Measurements from ENCODE around the gene NSMF. TPM values are rescaled to one million over a fixed set of nuclear protein-coding genes. Genes with fewer than 3 reads are reported as not detected.

Gene NSMF, protein sequence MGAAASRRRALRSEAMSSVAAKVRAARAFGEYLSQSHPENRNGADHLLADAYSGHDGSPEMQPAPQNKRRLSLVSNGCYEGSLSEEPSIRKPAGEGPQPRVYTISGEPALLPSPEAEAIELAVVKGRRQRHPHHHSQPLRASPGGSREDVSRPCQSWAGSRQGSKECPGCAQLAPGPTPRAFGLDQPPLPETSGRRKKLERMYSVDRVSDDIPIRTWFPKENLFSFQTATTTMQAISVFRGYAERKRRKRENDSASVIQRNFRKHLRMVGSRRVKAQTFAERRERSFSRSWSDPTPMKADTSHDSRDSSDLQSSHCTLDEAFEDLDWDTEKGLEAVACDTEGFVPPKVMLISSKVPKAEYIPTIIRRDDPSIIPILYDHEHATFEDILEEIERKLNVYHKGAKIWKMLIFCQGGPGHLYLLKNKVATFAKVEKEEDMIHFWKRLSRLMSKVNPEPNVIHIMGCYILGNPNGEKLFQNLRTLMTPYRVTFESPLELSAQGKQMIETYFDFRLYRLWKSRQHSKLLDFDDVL
- total RNA-seq: 20.6 and 23.9 TPM in 2 replicates

DNA sequence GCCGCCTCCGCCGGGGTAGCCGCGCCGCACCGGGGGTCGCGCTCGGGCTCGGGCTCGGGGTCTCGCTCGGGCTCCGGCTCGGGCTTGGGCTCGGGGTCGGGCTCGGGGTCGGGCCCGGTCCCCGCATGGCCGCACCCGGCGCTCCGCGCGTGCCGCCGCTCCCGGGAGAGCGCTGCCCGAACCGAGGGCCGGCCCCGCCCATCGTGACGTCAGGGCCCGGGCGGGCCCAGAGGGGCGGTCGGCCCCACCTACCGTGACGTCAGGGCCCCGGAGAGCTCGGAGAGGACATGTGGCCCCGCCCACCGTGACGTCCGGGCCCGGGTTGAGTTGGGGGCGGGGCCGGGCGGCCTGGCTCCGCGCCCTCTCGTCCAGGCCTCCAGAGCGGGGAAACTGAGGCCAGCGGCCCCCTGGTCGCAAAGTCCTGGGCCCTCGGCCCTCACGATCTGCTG lies at the start of gene NSMF:
Gene NSMF (minus strand): TSS at position 183 of the 449 bp plus-strand sequence. CDS start 232 bp downstream, outside the sequence.
- DNase-seq (ENCODE audit: low read depth, low spot score): peak; percentile 61

DNA sequence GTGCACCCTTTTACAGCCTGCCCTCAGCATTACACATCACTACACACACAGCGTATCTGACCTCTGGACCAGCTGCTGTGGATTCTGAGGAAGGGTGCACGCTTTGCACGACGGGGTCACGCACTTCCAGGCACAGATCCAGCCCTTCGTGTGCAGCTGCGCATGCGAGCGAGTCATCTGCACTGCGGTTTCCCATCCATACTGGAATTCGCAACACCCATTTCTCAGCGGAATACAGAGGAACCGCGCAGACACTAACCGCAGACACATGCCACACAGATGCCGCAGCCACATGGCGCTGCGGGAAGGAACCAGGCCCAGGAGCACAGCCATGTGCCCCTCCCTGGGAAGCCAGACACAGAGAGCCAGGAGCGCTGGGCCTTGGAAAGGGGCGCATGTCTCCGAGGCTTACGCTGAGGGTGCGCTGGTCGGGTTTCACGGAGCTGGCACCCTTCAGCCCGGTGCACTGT lies 47.6 kb upstream of the NSMF start:
- DNase-seq (ENCODE audit: low read depth, low spot score): no peak

DNA sequence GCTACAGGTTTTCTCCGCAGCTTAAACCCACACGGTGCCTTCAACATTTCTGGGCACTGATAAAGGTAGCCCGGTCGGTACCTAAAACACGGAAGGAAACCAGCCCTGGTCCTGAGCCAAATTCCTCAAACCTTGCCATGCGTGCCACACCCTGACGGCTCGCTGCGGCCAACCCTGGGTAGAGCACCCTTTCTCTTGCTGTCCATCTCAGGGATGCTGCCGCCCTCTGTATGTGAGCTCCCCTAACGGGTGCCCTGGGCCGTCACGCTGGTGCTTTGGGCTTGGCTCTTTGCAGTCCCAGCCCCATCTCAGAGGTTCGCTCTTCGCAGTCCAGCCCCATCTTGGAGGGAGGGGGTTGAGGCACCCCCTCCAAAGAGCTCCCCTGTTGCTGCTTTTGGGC lies 47.1 kb upstream of the NSMF start:
- no peak for DNase-seq (ENCODE audit: low read depth, low spot score)

DNA sequence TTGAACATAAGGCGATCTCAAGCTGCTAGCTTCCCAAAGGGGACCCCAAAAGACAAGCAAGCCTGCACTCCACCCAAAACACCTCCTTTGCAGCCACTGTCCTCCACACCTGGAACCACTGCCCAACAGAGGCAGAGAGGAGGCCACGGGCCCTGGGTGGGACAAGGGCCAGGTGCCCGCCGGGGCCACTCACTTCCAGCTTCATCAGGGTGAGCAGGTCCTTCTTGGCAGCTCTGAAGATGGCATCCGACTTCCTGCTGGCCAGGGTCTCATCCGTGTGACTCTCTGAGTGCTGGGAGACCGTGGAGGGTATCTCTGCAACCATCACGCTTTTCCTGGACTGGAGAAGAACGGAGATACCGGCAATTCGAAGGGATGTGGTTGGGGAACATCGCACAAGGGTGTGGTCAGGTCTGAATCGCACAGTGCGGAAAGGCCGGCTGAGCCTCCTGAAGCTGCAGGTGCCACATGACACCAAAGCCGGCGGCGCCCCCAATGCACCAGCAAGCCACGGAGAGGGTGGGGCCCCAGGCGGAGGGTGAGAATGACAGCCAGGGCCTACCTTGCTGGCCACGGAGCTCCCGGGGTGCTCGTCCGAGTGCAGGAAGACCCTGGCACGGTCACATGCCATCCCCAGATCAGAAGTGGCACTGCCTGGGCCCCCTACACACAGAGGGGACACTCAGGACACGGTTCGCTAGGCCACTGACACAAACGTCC lies 46.4 kb upstream of the NSMF start:
- no peak for DNase-seq (ENCODE audit: low read depth, low spot score)

DNA sequence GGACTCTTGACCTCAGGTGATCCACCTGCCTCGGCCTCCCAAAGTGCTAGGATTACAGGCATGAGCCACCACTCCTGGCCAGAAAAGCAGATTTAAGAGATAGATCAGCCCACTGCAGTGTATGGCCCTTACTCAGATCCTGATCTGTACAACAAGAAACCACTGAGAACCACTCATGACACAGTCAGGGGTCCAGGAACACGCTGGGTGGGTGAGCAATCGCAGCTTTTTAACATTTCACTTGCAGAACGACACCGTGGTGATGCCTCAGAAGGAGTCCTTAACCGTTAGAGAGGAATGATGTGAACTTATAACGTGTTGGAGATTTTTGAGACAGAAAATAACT lies 45.3 kb upstream of the NSMF start:
- DNase-seq (ENCODE audit: low read depth, low spot score): no peak

DNA sequence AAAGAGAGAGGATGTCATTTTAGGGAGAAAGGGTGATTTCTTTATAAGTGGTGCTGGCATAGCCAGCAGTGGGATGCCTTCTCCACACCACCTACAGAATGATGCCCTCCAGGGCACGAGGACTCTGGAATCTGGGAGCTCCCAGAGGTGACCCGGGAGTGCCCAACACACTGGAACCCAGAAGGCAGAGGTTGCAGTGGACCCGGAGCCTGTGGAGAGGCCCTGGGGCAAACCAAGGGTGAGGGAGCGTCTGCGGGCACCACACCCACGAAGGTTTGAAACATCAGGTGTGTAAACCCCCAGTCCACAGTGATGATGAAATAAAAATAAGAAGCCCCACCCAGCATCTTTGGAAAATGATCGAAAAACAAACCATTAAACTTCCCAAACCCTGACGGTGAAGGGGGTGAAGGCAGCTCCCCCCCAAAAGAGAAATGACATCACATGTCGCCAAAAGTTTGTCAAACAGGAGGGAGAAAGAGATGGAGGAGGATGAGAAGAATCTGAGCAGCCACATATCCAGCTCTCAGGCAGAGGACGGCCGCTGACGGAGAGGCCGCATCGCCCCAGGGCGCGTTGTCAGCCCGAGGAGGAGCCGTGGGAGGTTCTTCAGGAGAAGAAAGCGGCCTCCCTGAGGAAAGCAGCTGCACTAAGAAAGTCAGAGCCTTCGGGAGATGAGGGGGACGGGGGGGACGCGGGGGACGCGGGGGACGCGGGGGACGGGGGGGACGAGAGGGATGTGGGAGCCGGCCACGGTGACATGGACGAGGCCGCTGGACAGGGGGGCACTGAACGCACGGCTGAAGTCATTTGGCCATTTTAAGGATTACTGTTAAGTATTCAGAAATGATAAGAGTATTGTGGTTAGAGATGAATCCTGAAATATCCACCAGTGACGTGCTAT lies 43.1 kb upstream of the NSMF start:
- no peak for DNase-seq (ENCODE audit: low read depth, low spot score)

DNA sequence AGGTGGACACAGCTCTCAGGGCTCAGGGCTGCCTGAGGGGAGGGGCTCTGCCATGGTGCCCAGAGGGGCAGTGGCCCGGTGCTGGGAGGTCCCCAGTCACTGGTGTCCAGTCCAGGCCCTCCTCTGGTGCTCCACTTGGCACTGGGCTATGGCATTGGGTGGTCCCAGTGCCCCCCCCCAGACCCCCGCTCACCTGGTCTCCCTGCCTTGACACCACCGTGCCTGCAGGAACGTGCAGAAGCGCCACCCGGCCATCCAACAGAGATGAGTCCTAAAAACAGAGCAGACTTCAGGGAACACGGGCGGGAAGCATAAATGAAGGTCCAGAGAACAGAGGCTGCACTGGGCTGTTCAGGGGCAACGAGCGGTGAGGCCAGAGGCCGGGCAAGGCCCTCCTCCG lies 42.3 kb upstream of the NSMF start:
- no peak for DNase-seq (ENCODE audit: low read depth, low spot score)

DNA sequence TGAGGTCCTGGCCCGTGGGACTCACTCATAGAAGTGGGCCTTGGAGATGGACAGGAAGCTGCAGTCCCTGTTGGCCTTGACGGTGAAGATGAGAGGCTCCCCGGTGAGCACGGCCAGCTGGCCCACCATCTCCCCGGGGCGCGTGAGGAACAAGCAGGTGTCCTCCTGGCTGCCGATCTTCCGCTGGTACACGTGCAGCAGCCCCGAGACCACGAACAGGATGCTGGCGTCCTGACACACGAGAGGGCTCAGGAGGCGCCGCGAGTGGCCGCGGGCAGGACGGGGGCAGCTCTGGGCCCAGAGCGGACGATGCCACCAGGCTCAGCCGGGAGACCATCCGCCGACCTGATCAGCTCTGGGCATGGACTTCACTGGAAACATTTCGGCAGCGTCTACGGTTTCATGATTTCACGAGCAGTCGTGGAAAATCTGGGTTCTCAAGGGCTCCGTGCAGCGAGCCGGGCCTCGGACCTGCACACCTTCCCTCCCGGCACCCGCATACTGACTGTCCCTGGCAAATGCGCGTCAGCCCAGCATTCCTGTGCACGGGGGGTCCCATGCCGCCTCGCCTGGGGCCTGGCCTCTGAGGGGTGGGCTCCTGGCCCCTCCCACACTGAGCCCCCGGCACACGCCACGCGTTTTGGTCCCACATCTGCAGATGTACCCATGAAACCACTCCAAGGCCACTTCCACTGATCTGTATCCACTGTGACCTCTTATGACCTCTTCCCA lies 41.7 kb upstream of the NSMF start:
- no peak for DNase-seq (ENCODE audit: low read depth, low spot score)

DNA sequence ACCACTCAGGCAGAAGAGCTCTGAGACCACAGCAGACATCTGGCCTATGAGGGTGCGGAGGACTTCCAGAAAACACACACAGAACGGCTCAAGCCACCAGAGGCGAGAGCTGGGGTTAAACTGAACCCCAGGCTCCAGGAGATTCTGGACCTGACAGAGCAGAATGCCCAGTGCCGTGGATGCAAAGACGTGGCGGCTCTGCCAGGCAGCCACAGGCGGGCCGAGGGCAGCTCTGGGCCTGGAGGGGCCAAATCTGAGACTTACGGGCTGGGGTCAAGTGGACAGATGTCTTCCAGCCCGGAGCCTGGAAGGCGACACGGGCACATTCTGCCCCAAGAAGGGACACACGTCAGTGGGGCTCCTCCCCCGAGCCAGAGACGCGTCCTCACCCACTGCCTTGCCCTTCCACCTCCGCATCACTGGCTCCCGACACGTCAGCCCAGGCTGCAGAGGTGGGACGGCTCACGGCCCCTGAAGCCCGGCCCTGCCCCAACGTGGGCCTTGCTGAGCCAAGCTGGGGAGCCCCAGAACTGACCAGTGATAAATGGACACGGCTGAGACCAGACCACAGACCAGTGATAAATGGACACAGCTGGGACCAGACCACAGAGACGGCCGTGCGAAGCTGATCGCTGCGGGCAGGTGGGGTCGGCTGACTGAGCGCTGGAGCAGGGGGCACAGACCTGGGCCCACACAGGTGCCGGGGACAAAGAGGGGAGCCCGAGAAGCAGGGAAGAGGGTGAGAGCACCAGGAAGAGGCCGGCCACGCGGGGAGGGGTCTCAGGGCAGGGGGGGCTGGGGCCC lies 40.9 kb upstream of the NSMF start:
- no peak for DNase-seq (ENCODE audit: low read depth, low spot score)

DNA sequence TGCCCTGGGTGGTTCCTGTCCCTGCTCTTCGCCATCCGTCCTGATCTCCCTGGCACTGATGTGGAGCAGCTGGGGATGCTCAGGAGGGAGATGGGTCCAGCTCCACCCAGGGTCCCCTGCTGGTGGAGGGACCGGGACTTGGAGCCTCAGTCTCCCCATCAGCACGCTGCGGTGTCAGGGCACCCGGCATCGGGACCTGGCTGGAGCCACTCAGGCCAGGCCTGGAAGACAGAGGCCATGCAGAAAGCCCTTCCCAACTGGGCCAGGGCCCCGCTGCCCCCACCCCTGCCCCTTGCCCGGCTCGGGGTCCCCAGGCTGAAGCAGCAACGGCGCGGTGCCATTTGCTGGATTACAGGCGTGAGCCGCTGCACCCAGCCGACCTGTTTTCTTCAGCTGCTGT lies 40.3 kb upstream of the NSMF start:
- no peak for DNase-seq (ENCODE audit: low read depth, low spot score)

DNA sequence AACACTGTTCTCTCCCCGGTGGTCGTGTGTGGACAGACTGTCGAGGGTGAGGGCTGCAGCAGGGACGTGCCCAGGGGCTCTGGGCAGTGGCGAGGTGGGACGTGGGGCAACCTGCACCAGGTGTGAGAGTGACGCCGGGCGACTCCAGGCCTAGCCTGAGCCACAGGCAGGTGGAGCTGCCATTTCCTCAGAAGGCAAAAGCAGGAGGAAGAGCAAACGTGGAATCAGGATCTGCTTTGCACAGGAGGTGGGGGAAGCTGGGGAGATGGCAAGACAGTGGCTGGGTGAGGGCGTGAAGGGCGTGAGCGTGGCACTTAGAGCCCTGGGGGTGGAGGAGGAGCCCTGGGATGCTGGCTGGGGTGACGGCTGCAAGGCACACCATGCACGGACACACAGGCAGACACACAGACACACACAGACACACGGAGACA lies 39.6 kb upstream of the NSMF start:
- DNase-seq (ENCODE audit: low read depth, low spot score): no peak

DNA sequence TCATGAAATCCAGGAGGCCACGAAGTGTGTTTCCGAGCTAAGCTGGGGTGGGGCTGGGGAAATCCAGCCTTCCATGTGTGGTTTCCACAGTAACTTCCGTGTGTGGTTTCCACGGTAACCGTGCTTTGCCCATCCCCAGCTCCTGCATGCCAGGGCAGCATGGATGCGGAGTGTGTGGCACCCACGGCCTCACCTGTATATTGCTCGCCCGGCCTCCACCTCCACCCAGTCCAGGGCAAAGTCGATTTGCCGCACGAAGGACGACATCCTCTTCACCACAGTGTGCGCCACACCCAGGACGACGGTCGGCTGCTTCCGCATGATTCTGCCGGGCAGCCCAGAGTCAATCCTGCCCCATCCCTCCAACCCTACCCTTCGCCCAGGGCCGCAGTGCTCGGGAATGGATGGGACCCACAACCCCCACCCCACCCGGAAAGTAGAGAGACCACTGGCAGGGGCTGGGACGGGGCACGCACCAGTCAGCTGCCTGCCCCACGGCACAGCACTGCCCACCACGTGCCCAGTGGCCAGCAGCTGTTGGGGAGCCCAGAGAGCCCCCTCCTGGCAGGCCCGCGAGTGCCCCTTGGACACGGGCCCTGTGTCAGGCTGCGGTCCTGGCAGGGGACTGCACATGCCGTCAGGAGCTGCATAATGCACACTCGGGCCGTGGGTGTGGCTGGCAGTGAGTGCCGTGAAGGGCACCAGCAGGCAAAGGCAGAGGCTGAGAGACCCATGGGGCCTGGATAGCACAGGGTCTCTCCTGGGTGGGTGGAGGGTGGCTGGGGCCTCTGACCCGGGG lies 39.0 kb upstream of the NSMF start:
- DNase-seq (ENCODE audit: low read depth, low spot score): no peak

DNA sequence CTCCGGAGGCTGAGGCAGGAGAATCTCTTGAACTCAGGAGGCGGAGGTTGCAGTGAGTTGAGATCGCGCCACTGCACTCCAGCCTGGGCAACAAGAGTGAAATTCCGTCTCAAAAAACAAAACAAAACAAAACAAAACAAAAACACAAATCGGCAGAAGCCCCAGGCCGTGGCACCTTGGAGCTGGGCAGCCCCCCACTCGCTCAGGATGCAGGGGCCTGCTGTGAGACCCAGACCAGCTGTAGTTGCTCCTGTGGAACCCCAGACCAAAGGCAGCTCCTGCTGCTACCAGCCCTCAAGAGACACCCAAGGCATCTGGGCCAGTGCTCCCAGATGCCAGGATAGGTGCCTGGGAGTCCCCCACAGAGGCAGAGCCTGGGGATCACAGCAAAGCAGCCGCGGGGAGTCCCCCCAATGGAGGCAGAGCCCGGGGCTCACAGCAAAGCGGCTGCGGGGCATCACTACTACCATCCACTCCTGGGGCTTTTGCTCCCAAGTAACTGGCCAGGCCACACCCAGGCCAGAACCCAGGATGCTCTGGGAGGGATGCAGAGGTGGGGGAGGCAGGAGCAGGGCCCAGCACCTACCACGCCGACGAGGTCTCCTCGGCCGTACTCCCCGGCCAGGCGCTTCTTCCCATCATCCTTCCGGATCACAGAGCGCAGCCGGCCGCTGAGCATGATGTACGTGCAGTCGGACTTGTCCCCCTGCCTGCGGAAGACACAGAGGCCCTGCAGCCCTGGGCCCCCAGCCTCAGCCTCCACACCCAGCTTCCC lies 37.7 kb upstream of the NSMF start:
- no peak for DNase-seq (ENCODE audit: low read depth, low spot score)

DNA sequence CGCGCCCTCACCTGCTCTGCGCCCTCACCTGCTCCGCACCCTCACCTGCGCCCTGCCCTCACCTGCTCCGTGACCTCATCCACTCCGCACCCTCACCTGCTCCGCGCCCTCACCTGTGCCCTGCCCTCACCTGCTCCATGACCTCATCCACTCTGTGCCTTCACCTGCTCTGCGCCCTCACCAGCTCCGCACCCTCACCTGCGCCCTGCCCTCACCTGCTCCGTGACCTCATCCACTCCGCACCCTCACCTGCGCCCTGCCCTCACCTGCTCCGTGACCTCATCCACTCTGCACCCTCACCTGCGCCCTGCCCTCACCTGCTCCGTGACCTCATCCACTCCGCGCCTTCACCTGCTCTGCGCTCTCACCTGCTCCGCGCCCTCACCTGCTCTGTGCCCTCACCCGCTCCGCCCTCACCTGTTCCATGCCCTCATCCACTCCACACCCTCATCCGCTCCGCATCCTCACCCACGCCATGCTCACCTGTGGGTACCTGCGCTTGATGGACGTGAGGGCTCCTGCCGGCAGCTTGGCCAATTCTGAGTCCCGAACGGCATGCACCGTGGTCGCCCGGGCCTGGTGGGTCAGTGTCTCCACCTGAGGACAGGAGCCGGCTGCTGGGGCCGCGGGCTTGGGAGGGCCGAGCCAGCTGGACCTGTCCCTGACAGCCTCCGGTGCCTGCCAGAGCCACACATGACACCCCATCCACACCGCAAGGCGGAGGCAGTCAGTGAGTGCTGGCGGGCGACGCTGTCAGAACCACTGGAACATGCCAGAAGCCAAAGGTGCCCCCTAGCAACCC lies 35.6 kb upstream of the NSMF start:
- DNase-seq (ENCODE audit: low read depth, low spot score): no peak

DNA sequence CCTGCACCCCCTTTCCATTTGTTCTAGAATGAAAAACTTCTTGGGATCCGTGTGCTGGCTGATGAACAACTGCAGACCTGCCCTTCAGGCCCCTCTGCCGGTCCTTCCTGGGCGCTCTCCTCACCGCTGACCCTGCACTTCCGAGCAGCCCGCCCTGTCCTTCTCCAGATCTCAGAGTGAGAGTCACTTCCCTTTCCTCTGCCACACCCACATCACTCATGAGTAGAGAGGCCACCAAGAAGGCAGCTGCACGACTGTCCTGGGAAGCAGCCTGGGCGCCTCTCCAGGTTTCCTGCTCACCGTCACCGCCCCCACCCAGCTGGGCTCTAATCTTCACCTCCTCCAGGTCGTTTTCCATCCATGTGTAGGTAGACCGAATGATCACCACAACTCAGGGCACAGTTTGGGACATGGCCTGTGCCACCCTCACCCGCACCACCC lies 35.0 kb upstream of the NSMF start:
- no peak for DNase-seq (ENCODE audit: low read depth, low spot score)

DNA sequence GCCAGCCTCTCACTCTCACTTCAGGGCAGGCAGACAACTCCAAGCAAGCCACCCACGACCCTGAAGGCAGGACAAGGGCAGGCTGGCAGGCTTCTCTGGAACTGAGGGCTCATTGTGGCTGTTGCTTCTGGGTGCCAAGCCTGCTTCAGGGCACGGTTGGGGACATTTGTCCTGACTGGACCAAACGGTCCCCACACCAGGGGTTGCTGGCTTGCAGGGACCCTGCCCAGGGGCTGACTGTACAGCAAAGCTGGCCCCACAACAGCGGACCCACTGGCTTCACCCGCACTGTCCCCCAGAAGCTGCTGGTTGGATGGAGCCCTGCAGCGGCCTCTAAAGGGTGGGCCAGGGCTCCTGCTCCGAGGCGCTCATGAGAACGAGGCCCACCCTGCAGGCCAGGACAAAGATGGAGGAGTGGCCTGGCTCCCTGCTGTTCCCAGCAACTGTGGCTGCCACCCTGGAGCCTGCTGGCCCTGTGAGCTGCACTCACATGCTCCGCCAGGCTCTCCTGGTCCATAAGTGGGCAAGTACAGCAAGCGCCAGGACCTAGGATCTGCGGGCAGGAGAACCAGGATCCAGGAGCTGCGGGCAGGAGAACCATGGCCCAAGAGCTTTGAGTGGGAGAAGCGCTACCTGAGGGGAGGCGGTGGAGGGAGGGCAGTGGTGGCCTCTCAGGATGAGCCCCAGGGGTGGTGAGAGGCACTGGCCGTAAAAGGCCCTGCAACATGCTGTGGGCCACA lies 34.4 kb upstream of the NSMF start:
- no peak for DNase-seq (ENCODE audit: low read depth, low spot score)

Data from pulmonary artery endothelial cell (primary cell).